OCI-LY3 (cell line): ENCODE measurements around the gene PHC3.
A peak's percentile ranks its signal among the peaks of the same experiment; 100 is the strongest.

Experiments
- CTCF ChIP-seq: fragments of 200-600, 300-600 bp; sonication (generic); IDR thresholded peaks from 2 replicates; pipeline ENCODE4 v1.5.1; 2014; ENCODE audit warnings: antibody characterized with exemption, low read length, low read depth
- EZH2phosphoT487 ChIP-seq: fragments of 200-600 bp; shearing (Covaris generic); IDR thresholded peaks from 2 replicates; pipeline ENCODE4 v1.6.1; 2018; ENCODE audit warnings: antibody characterized with exemption, mixed run types, low read depth

GRCh38 chr3:170044795-170045244, 136.7 kb downstream of the PHC3 start:
- no peak for TF ChIP-seq CTCF
- peak; percentile 73; the same call in 1 of the 2 replicates for TF ChIP-seq EZH2phosphoT487
